Neural progenitor cell (in vitro differentiated cells): ENCODE data around the gene EXD2. TPM values are rescaled to one million over a fixed set of nuclear protein-coding genes. Genes with fewer than 3 reads are reported as not detected.

Experiments used
- DNase-seq: peaks from one replicate; pipeline ENCODE4 v3.0.0-alpha.2; 2016; ENCODE audit warnings: low spot score
- H2AFZ ChIP-seq: fragments of 200-600 bp; sonication (generic); replicated peaks from 2 replicates; pipeline ENCODE4 v1.6.1; 2016; ENCODE audit warnings: antibody characterized with exemption
- H3F3A ChIP-seq: fragments of 200-600 bp; sonication (generic); 2 replicates; pipeline ENCODE4 v1.6.1; 2016; ENCODE audit warnings: antibody characterized with exemption, low read depth
- H3K27ac ChIP-seq: fragments of 200-600 bp; sonication (generic); 2 replicates; pipeline ENCODE4 v1.5.1; 2016; ENCODE audit warnings: mild to moderate bottlenecking
- H3K27me3 ChIP-seq: fragments of 200-600 bp; sonication (generic); 2 replicates; pipeline ENCODE4 v1.6.1; 2016; ENCODE audit warnings: mild to moderate bottlenecking, moderate library complexity
- H3K36me3 ChIP-seq: fragments of 200-600 bp; sonication (generic); 2 replicates; pipeline ENCODE4 v1.5.1; 2016
- H3K4me1 ChIP-seq: fragments of 200-600 bp; sonication (generic); 2 replicates; pipeline ENCODE4 v1.6.1; 2016; ENCODE audit warnings: mixed run types
- H3K4me2 ChIP-seq: fragments of 200-600 bp; sonication (generic); 2 replicates; pipeline ENCODE4 v1.6.1; 2016
- H3K4me3 ChIP-seq: fragments of 200-600 bp; sonication (generic); 2 replicates; pipeline ENCODE4 v1.5.1; 2016
- H3K79me2 ChIP-seq: fragments of 200-600 bp; sonication (generic); 2 replicates; pipeline ENCODE4 v1.6.1; 2016; ENCODE audit warnings: low read depth
- H3K9ac ChIP-seq: fragments of 200-600 bp; sonication (generic); 2 replicates; pipeline ENCODE4 v1.6.1; 2016
- H3K9me3 ChIP-seq: fragments of 200-600 bp; sonication (generic); 2 replicates; pipeline ENCODE4 v1.5.1; 2016; ENCODE audit warnings: low read depth
- H4K20me1 ChIP-seq: fragments of 200-600 bp; sonication (generic); 2 replicates; pipeline ENCODE4 v1.6.1; 2016; ENCODE audit warnings: low read depth
- H3K27ac Mint-ChIP-seq: 3 replicates; pipeline ENCODE4 v1.8.0; 2021; ENCODE audit warnings: mixed read lengths
- H3K27me3 Mint-ChIP-seq: 2 replicates; pipeline ENCODE4 v1.8.0; 2022; ENCODE audit warnings: low read depth, mild to moderate bottlenecking, inconsistent platforms, moderate library complexity, mixed read lengths; ENCODE audit not compliant: insufficient read depth
- H3K36me3 Mint-ChIP-seq: 3 replicates; pipeline ENCODE4 v1.8.0; 2021; ENCODE audit warnings: mixed read lengths
- H3K4me1 Mint-ChIP-seq: 3 replicates; pipeline ENCODE4 v1.8.0; 2021; ENCODE audit warnings: mixed read lengths
- H3K4me3 Mint-ChIP-seq: 3 replicates; pipeline ENCODE4 v1.8.0; 2021; ENCODE audit warnings: mild to moderate bottlenecking, moderate library complexity, mixed read lengths
- H3K9me3 Mint-ChIP-seq: 3 replicates; pipeline ENCODE4 v1.8.0; 2020; ENCODE audit warnings: mixed read lengths
- EZH2 ChIP-seq: fragments of 200-600 bp; sonication (generic); IDR thresholded peaks from 2 replicates; pipeline ENCODE4 v1.6.1; 2017; ENCODE audit warnings: antibody characterized with exemption, mild to moderate bottlenecking, moderate library complexity
- EZH2phosphoT487 ChIP-seq: fragments of 200-600 bp; sonication (generic); IDR thresholded peaks from 2 replicates; pipeline ENCODE4 v1.6.1; 2017; ENCODE audit warnings: antibody characterized with exemption
- total RNA-seq: library from RNA; depleted of rRNA; stranded (reverse); fragments of >200 nt; gene quantifications from 2 replicates; pipeline ENCODE4 v1.2.3, GENCODE V29; 2015; ENCODE audit warnings: low replicate concordance
- TF ChIP-seq, protein P1 (sequence below): fragments of 200-600 bp; sonication (generic); IDR thresholded peaks from 2 replicates; pipeline ENCODE4 v1.5.1; 2017; ENCODE audit warnings: antibody characterized with exemption, mild to moderate bottlenecking

EXD2 gene
- total RNA-seq, 1 donor from 2014 or later, result 23.2 TPM

GRCh38 chr14:69263771-69264170 lies 72.5 kb downstream of the EXD2 start:
- no peak overlapping the region for H3K4me2 ChIP-seq
- H3K27me3 ChIP-seq, result peaks cover 37% of the 10 kb centered on the region
- H3K4me1 ChIP-seq, result peaks cover 22% of the 10 kb centered on the region
- no peak for TF ChIP-seq EZH2phosphoT487
- TF ChIP-seq, protein P1, sequence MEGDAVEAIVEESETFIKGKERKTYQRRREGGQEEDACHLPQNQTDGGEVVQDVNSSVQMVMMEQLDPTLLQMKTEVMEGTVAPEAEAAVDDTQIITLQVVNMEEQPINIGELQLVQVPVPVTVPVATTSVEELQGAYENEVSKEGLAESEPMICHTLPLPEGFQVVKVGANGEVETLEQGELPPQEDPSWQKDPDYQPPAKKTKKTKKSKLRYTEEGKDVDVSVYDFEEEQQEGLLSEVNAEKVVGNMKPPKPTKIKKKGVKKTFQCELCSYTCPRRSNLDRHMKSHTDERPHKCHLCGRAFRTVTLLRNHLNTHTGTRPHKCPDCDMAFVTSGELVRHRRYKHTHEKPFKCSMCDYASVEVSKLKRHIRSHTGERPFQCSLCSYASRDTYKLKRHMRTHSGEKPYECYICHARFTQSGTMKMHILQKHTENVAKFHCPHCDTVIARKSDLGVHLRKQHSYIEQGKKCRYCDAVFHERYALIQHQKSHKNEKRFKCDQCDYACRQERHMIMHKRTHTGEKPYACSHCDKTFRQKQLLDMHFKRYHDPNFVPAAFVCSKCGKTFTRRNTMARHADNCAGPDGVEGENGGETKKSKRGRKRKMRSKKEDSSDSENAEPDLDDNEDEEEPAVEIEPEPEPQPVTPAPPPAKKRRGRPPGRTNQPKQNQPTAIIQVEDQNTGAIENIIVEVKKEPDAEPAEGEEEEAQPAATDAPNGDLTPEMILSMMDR, result no peak
- no peak for TF ChIP-seq EZH2
- Mint-ChIP-seq H3K27me3 (peaks cover 5% of the 10 kb centered on the region), H3K4me1 (peaks cover 27% of the 10 kb centered on the region), H3K4me3 (no peak overlapping the region), H3K36me3 (peaks cover 2% of the 10 kb centered on the region), H3K27ac (no peak overlapping the region), H3K9me3 (no peaks in the 10 kb centered on the region)
- H3K27ac ChIP-seq, result no peak overlapping the region
- H4K20me1 ChIP-seq, result peaks cover 16% of the 10 kb centered on the region
- no peak overlapping the region for H3K4me3 ChIP-seq
- no peak overlapping the region for H3K9ac ChIP-seq
- H2AFZ ChIP-seq, result no peak overlapping the region
- no peaks in the 10 kb centered on the region for H3K79me2 ChIP-seq
- H3K36me3 ChIP-seq, result no peaks in the 10 kb centered on the region
- DNase-seq, result no peak
- H3K9me3 ChIP-seq, result no peaks in the 10 kb centered on the region
- H3F3A ChIP-seq, result peaks cover 29% of the 10 kb centered on the region

- Histone ChIP-seq H3K27me3 (peaks cover 7% of the 10 kb centered on the region), H3K4me1 (peaks cover 13% of the 10 kb centered on the region), H3K9me3 (no peaks in the 10 kb centered on the region), H4K20me1 (peaks cover 7% of the 10 kb centered on the region), H3K4me3 (no peak overlapping the region), H2AFZ (no peak overlapping the region), H3K79me2 (no peaks in the 10 kb centered on the region), H3K4me2 (no peak overlapping the region), H3F3A (peaks cover 11% of the 10 kb centered on the region), H3K36me3 (no peaks in the 10 kb centered on the region), H3K9ac (no peak overlapping the region), H3K27ac (no peak overlapping the region)
- no peaks in the 10 kb centered on the region for H3K36me3 Mint-ChIP-seq
- peaks cover 2% of the 10 kb centered on the region for H3K27me3 Mint-ChIP-seq
- no peaks in the 10 kb centered on the region for H3K9me3 Mint-ChIP-seq
- H3K4me3 Mint-ChIP-seq, result no peak overlapping the region
- H3K4me1 Mint-ChIP-seq, result peaks cover 19% of the 10 kb centered on the region
- TF ChIP-seq, protein P1, result no peak
- no peak for TF ChIP-seq EZH2
- no peak for TF ChIP-seq EZH2phosphoT487
- no peak for DNase-seq
- H3K27ac Mint-ChIP-seq, result no peak overlapping the region
Observed at GRCh38 chr14:69266572-69267345, 75.5 kb downstream of the EXD2 start.

GRCh38 chr14:69267492-69267891 lies 76.2 kb downstream of the EXD2 start:
- Histone ChIP-seq H3K79me2 (no peaks in the 10 kb centered on the region), H3K27ac (no peak overlapping the region), H3K4me2 (no peak overlapping the region), H3K9ac (no peak overlapping the region), H3K27me3 (no peaks in the 10 kb centered on the region), H3F3A (peaks cover 4% of the 10 kb centered on the region), H3K9me3 (no peaks in the 10 kb centered on the region), H4K20me1 (no peaks in the 10 kb centered on the region), H3K4me3 (no peak overlapping the region), H2AFZ (no peak overlapping the region), H3K36me3 (no peaks in the 10 kb centered on the region), H3K4me1 (peaks cover 5% of the 10 kb centered on the region)
- DNase-seq, result no peak
- Mint-ChIP-seq H3K9me3 (no peaks in the 10 kb centered on the region), H3K27ac (no peak overlapping the region), H3K4me1 (peaks cover 12% of the 10 kb centered on the region), H3K27me3 (peaks cover 2% of the 10 kb centered on the region), H3K4me3 (no peak overlapping the region), H3K36me3 (no peaks in the 10 kb centered on the region)
- TF ChIP-seq EZH2phosphoT487 (no peak), EZH2 (no peak)
- TF ChIP-seq, protein P1, result no peak
